ENCODE measurements around the gene ZFP36. TPM values are rescaled to one million over a fixed set of nuclear protein-coding genes. Genes with fewer than 3 reads are reported as not detected.
A peak's percentile ranks its signal among the peaks of the same experiment; 100 is the strongest.

Gene ZFP36
- total RNA-seq, 1 donor from 2014 or later: 46.3 TPM

DNA sequence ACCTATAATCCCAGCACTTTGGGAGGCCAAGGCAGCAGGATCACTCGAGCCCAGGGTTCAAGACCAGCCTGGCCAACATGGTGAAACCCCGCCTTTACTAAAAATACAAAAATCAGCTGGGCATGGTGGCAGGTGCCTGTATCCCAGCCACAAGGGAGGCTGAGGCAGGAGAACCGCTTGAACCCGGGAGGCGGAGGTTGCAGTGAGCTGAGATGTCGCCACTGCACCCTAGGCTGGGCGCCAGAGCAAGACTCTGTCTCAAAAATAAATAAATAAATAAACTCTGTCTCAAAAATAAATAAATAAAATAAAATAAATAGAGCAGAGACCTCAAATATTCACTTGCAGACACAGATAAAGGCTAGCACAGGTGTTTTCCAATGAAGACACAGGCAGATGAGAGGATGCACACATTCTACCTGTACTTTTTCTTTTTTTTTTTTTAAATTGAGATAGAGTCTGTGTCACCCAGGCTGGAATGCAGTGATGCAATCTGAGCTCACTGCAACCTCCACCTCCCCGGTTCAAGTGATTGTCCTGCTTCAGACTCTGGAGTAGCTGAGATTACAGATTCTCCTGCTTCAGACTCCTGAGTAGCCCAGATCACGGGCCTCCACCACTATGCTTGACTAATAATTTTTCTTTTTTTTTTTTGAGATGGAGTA lies 31.8 kb downstream of the ZFP36 start:
- no peak overlapping the region for H3K4me3 Mint-ChIP-seq (ENCODE audit: unreplicated experiment)
- no peaks in the 10 kb centered on the region for H3K27me3 Mint-ChIP-seq (ENCODE audit: low read depth)
- no peak overlapping the region for H3K27ac Mint-ChIP-seq (ENCODE audit: unreplicated experiment)
- no peaks in the 10 kb centered on the region for H3K9me3 Mint-ChIP-seq (ENCODE audit: low read depth)
- peaks cover 8% of the 10 kb centered on the region for H3K36me3 Mint-ChIP-seq (ENCODE audit: low read depth)
- TF ChIP-seq, protein P1, sequence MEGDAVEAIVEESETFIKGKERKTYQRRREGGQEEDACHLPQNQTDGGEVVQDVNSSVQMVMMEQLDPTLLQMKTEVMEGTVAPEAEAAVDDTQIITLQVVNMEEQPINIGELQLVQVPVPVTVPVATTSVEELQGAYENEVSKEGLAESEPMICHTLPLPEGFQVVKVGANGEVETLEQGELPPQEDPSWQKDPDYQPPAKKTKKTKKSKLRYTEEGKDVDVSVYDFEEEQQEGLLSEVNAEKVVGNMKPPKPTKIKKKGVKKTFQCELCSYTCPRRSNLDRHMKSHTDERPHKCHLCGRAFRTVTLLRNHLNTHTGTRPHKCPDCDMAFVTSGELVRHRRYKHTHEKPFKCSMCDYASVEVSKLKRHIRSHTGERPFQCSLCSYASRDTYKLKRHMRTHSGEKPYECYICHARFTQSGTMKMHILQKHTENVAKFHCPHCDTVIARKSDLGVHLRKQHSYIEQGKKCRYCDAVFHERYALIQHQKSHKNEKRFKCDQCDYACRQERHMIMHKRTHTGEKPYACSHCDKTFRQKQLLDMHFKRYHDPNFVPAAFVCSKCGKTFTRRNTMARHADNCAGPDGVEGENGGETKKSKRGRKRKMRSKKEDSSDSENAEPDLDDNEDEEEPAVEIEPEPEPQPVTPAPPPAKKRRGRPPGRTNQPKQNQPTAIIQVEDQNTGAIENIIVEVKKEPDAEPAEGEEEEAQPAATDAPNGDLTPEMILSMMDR (IDR thresholded peaks at IDR 0.05): no peak
- DNase-seq (ENCODE audit: low spot score): no peak
- peaks cover 40% of the 10 kb centered on the region for H3K4me1 Mint-ChIP-seq (ENCODE audit: low read depth)

DNA sequence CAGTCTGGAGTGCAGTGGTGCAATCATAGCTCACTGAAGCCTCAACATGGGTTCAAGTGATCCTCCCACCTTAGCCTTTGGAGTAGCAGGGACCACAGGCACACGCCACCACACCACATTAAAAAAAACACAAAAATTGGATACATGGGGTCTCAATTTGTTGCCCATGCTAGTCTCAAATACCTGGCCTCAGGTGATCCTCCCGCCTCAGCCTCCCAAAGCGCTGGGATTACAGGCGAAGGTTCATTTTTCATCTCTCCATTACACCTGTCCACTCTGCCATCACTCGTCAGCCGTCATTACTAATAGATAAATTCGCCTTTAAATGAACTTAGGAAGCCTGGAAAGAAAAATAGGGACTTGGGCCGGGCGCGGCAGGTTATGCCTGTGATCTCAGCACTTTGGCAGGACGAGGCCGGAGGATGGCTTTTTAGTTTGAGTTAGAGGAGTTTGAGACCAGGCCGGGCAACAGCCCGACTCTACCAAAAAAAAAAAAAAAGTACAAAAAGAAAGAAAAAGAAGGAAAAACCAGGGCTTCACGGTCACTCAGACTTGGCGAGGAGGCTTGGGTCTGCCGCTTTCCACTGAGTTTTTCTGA lies 38.0 kb downstream of the ZFP36 start:
- H3K4me3 Mint-ChIP-seq (ENCODE audit: unreplicated experiment): peak overlapping the region; percentile 94
- no peaks in the 10 kb centered on the region for H3K27me3 Mint-ChIP-seq (ENCODE audit: low read depth)

DNA sequence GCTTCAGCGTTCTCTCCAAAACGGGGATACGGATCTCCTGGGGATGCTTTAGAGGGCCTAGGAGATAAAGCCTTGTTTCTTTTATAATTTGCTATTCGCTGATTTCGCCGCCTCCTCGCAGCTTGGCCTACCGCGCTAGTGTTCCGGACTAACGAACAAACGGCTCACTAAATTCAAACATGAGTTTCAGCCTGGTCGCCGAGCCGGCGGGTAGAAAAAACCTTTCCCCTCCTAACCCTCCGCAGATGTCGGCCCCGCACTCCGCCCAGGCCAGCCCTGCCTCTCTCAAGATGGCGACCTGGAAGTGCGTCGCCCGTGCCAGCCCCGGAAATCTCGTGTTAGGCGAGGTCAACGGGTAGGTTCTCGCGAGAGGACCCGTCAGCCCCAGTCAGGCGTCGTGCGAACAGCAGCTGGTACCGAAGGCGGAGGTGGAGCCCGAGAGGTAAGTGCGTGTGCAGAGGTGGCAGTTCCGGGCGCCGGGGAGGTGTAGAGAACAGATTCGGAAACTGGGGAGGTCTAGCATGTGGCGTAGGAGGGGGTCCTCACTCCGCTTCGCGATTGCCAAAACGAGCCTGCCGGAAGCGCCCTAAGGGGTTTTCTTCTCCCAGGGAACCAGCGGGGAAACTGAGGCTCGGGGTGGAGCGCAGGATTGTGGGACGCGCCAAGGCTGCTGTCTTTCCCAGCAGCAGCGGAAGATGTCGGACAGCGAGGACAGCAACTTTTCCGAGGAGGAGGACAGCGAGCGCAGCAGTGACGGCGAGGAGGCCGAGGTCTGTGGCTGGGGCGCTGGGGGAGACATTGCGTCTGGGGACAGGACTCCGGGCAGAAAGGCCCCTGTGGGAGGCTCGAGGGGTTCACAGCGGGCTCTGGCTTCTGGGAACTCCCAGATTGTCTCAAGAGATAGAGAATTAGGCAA lies 38.8 kb downstream of the ZFP36 start, which contains the start of gene SUPT5H:
SUPT5H (plus strand) TSS at position 387 of the 916 bp plus-strand sequence; CDS start at position 696, 309 bp downstream.
- no peaks in the 10 kb centered on the region for H3K9me3 Mint-ChIP-seq (ENCODE audit: low read depth)
- peaks cover 52% of the 10 kb centered on the region for H3K4me1 Mint-ChIP-seq (ENCODE audit: low read depth)
- peaks cover 14% of the 10 kb centered on the region for H3K36me3 Mint-ChIP-seq (ENCODE audit: low read depth)
- DNase-seq (ENCODE audit: low spot score): peak; percentile 98
- H3K27me3 Mint-ChIP-seq (ENCODE audit: low read depth): no peaks in the 10 kb centered on the region
- peak within 1 kb of the TSS; percentile 94 for H3K4me3 Mint-ChIP-seq (ENCODE audit: unreplicated experiment)
- TF ChIP-seq, protein P1 (IDR thresholded peaks at IDR 0.05): no peak
- H3K27ac Mint-ChIP-seq (ENCODE audit: unreplicated experiment): peak within 1 kb of the TSS; percentile 99

More for the DNA sequence above, 38.0 kb downstream of the ZFP36 start:
- TF ChIP-seq, protein P1 (IDR thresholded peaks at IDR 0.05): no peak
- Mint-ChIP-seq H3K27ac (ENCODE audit: unreplicated experiment) (peak overlapping the region; percentile 99), H3K36me3 (ENCODE audit: low read depth) (peaks cover 14% of the 10 kb centered on the region), H3K4me1 (ENCODE audit: low read depth) (peaks cover 56% of the 10 kb centered on the region), H3K9me3 (ENCODE audit: low read depth) (no peaks in the 10 kb centered on the region)
- DNase-seq (ENCODE audit: low spot score): no peak

DNA sequence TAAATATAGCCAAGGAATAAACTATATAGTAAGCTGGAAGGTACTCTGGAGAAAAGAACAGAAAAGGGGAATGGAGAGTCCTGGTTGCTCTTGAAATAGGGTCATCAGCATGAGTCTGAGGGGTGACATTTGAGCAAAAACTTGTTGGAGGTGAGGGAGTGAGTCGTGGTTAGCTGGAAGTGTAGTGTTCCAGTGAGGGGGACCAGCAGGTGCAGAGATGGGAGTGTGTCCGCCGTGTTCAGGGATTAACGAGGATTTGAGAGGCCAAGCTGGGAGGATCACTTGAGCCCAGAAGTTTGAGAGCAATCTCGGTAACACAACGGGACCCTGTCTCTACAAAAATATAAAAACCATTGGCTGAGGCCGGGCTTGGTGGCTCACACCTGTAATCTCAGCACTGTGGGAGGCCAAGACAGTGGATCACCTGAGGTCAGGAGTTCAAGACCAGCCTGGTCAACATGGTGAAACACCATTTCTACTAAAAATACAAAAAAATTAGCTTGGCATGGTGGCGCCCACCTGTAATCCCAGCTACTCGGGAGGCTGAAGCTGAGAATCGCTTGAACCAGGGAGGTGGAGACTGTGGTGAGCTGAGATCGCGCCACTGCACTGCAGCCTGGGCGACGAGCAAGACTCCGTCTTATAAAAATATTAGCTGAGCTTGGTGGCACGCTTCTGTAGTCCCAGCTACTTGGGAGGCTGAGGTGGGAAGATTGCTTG lies 39.9 kb downstream of the ZFP36 start:
- TF ChIP-seq, protein P1 (IDR thresholded peaks at IDR 0.05): no peak
- peak overlapping the region; percentile 94 for H3K4me3 Mint-ChIP-seq (ENCODE audit: unreplicated experiment)
- H3K9me3 Mint-ChIP-seq (ENCODE audit: low read depth): no peaks in the 10 kb centered on the region
- no peak for DNase-seq (ENCODE audit: low spot score)
- peaks cover 14% of the 10 kb centered on the region for H3K36me3 Mint-ChIP-seq (ENCODE audit: low read depth)
- peaks cover 47% of the 10 kb centered on the region for H3K4me1 Mint-ChIP-seq (ENCODE audit: low read depth)
- H3K27ac Mint-ChIP-seq (ENCODE audit: unreplicated experiment): peak overlapping the region; percentile 99
- no peaks in the 10 kb centered on the region for H3K27me3 Mint-ChIP-seq (ENCODE audit: low read depth)
